Thyroid gland (tissue), 4 donors: ENCODE data around the gene LMOD1.

Experiments used
- POLR2A ChIP-seq, 2 donors: fragments of 450-650 bp; IDR thresholded peaks; one replicate each; pipeline ENCODE4 v1.6.1; 2017; ENCODE audit warnings: antibody characterized with exemption in 2 of 2, mild to moderate bottlenecking in 2 of 2, moderate library complexity in 1 of 2
- TF ChIP-seq, protein P1 (sequence below), 6 experiments: fragments of 200-600 bp in 3 of 6; fragments of 450-650 bp in 3 of 6; sonication (generic) in 3 of 6; IDR thresholded peaks; one replicate each; pipeline ENCODE4 v1.5.1; 2016 to 2019; ENCODE audit warnings: antibody characterized with exemption in 6 of 6, mild to moderate bottlenecking in 2 of 6, inconsistent platforms in 1 of 6, moderate library complexity in 1 of 6

DNA sequence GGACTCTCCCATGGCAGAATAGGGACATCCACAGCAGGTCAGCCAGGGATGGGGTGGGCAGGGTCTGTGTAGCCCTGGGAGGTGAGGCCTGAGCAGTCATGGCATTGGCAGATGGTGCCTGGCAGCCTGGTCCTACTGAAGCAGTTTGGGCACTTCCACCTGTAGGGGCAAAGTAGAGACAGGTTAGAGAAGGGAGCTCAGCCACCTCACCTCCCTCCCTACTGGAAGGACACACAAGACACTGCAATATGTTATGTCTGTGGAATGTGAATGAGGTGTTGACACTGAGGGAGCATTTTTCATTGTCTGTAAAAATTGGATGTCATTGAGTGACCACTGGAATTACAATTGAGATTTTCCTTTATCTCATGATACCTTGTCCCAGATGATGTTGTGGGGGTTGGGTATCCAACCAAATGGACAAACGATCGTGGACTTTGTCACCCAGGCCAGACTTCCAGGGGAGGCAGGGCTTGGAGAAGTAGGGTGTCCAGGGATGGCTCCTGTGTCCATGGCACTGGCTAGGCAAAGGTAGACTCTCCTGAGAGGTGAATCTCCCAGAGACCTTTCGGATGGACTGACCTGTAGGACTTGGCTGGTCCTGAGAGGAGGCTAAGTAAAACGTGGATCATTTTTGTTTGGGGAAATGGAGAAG is 48.0 kb downstream of the LMOD1 start:
- no peak for TF ChIP-seq POLR2A (IDR thresholded peaks at IDR 0.05)
- TF ChIP-seq, protein P1, sequence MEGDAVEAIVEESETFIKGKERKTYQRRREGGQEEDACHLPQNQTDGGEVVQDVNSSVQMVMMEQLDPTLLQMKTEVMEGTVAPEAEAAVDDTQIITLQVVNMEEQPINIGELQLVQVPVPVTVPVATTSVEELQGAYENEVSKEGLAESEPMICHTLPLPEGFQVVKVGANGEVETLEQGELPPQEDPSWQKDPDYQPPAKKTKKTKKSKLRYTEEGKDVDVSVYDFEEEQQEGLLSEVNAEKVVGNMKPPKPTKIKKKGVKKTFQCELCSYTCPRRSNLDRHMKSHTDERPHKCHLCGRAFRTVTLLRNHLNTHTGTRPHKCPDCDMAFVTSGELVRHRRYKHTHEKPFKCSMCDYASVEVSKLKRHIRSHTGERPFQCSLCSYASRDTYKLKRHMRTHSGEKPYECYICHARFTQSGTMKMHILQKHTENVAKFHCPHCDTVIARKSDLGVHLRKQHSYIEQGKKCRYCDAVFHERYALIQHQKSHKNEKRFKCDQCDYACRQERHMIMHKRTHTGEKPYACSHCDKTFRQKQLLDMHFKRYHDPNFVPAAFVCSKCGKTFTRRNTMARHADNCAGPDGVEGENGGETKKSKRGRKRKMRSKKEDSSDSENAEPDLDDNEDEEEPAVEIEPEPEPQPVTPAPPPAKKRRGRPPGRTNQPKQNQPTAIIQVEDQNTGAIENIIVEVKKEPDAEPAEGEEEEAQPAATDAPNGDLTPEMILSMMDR (IDR thresholded peaks at IDR 0.05), result no peak
